Measurements from ENCODE around the gene NOS1AP.

NOS1AP gene

DNA sequence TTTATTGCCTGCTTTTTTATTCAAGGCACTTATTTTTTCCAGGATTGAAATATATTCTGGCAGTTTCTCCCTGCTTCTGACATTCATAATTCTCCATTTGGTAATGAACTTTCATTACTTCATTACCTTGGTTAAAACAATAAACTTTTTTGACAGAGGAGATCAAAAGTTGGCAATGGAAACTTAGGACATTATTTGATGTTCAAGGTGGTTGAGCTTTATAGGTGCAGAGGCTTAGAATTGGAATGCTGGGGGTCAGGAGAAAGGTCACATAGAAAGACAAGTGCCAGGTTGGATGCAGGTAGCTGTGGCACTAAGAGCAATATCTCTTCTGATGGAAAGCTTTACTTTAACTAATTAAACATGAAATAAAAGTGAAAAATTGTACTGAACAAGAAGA is 154.8 kb downstream of the NOS1AP start:
- Histone ChIP-seq H3K9me3 (ENCODE audit: control insufficient read depth, insufficient read depth, low read length) (no peaks in the 10 kb centered on the region), H3K4me1 (ENCODE audit: control insufficient read depth, insufficient read depth, low read length) (peaks cover 4% of the 10 kb centered on the region), H3K36me3 (ENCODE audit: control insufficient read depth, insufficient read depth, low read length) (no peaks in the 10 kb centered on the region), H3K27me3 (ENCODE audit: control insufficient read depth, insufficient read depth, low read length) (no peaks in the 10 kb centered on the region), H3K4me3 (ENCODE audit: low read length) (no peak overlapping the region), H3K27ac (ENCODE audit: low read length) (no peak overlapping the region)
- DNase-seq (ENCODE audit: low read depth, low spot score), result no peak

DNA sequence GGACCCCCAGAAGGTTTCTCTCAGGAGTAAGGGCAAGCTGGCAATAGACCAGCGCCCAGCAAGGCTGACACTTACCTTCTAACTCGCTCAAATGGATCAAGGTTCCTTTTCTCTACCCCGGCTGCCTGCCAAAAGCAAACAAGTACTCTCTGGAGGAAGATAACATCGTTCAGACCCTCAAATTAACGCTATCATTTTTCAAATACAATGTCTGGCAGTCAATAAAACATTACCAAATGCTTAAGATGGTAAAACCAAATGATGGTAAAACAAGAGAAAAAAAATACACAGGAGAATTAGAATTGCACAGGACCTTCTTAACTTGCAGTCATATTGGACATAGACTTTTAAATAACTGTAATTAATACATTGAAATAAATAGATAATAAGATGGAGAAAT is 159.1 kb downstream of the NOS1AP start:
- Histone ChIP-seq H3K9me3 (ENCODE audit: control insufficient read depth, insufficient read depth, low read length) (no peaks in the 10 kb centered on the region), H3K27me3 (ENCODE audit: control insufficient read depth, insufficient read depth, low read length) (no peaks in the 10 kb centered on the region), H3K27ac (ENCODE audit: low read length) (no peak overlapping the region), H3K4me1 (ENCODE audit: control insufficient read depth, insufficient read depth, low read length) (peaks cover 2% of the 10 kb centered on the region; the same call in 1 of the 2 replicates), H3K4me3 (ENCODE audit: low read length) (no peak overlapping the region), H3K36me3 (ENCODE audit: control insufficient read depth, insufficient read depth, low read length) (no peaks in the 10 kb centered on the region)
- no CpG with 5 or more reads among the region's 5 CpGs for WGBS (ENCODE audit: insufficient coverage, insufficient read length)
- DNase-seq (ENCODE audit: low read depth, low spot score), result no peak

DNA sequence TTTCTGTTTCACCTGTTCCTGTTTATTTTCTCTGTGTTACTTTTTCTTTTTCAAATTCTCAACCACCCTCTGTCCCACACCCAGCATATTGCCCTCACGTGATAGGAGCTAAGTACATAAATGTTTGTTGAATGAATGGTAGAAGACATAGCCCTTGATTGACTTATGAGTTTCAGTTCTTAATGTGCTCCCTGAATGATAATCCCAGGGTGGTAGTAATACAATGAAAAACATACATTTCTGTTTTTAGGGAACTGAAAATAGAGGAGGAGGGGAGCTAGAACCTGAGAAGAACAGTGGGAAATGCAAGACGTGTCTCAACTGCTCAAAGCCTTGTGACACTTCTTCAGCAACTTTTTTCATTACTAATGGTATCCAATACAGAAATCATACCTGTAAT is 160.1 kb downstream of the NOS1AP start:
- Histone ChIP-seq H3K27ac (ENCODE audit: low read length) (no peak overlapping the region), H3K9me3 (ENCODE audit: control insufficient read depth, insufficient read depth, low read length) (no peaks in the 10 kb centered on the region), H3K4me3 (ENCODE audit: low read length) (no peak overlapping the region), H3K4me1 (ENCODE audit: control insufficient read depth, insufficient read depth, low read length) (peaks cover 2% of the 10 kb centered on the region; the same call in 1 of the 2 replicates), H3K27me3 (ENCODE audit: control insufficient read depth, insufficient read depth, low read length) (no peaks in the 10 kb centered on the region), H3K36me3 (ENCODE audit: control insufficient read depth, insufficient read depth, low read length) (no peaks in the 10 kb centered on the region)
- no peak for DNase-seq (ENCODE audit: low read depth, low spot score)
- WGBS (ENCODE audit: insufficient coverage, insufficient read length), result no CpG with 5 or more reads among the region's 2 CpGs

DNA sequence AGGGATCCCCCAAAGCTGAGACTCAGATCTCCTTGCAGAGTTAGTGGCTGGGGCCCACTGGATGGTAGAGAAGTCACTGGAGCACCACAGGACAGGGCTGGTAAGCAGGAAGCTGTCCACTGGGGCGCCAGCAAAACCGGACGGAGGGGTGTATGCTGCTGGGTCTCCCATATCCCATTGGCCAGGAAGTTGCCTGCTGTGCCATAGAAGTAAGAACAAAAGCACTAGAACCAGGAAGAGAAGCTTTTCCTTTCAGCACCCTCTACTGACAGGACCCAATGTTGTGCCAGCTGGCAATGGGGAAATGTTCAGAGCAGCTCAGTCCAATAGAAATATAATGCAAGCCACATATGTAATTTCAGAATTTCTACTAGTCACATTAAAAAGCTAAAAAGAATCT is 160.6 kb downstream of the NOS1AP start:
- Histone ChIP-seq H3K9me3 (ENCODE audit: control insufficient read depth, insufficient read depth, low read length) (no peaks in the 10 kb centered on the region), H3K27ac (ENCODE audit: low read length) (no peak overlapping the region), H3K27me3 (ENCODE audit: control insufficient read depth, insufficient read depth, low read length) (no peaks in the 10 kb centered on the region), H3K4me3 (ENCODE audit: low read length) (no peak overlapping the region), H3K36me3 (ENCODE audit: control insufficient read depth, insufficient read depth, low read length) (no peaks in the 10 kb centered on the region), H3K4me1 (ENCODE audit: control insufficient read depth, insufficient read depth, low read length) (peaks cover under 1% of the 10 kb centered on the region; the same call in 1 of the 2 replicates)
- no CpG with 5 or more reads among the region's 3 CpGs for WGBS (ENCODE audit: insufficient coverage, insufficient read length)
- no peak for DNase-seq (ENCODE audit: low read depth, low spot score)

DNA sequence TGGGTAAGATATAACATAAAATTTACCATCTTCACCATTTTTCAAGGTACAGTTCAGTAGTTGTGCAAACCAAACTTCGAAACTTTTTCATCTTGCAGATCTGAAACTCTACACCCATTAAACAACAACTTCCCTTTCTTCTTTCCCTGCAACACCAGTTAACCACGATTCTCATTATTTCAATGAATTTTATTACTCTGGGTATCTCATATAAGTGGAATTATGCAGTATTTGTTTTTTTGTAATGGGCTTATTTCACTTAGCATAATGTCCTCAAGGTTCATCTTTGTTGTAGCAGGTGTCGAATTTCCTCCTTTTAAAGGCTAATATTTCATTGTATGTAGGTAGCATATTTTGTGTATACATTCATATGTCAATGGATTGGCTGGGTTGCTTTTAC is 161.0 kb downstream of the NOS1AP start:
- WGBS (ENCODE audit: insufficient coverage, insufficient read length), result 100% methylated on average over 1 of the region's 3 CpGs
- H3K36me3 ChIP-seq (ENCODE audit: control insufficient read depth, insufficient read depth, low read length), result no peaks in the 10 kb centered on the region
- H3K4me1 ChIP-seq (ENCODE audit: control insufficient read depth, insufficient read depth, low read length), result peaks cover 2% of the 10 kb centered on the region; the same call in 1 of the 2 replicates
- no peak overlapping the region for H3K27ac ChIP-seq (ENCODE audit: low read length)
- DNase-seq (ENCODE audit: low read depth, low spot score), result no peak
- H3K27me3 ChIP-seq (ENCODE audit: control insufficient read depth, insufficient read depth, low read length), result no peaks in the 10 kb centered on the region
- H3K9me3 ChIP-seq (ENCODE audit: control insufficient read depth, insufficient read depth, low read length), result no peaks in the 10 kb centered on the region
- no peak overlapping the region for H3K4me3 ChIP-seq (ENCODE audit: low read length)

DNA sequence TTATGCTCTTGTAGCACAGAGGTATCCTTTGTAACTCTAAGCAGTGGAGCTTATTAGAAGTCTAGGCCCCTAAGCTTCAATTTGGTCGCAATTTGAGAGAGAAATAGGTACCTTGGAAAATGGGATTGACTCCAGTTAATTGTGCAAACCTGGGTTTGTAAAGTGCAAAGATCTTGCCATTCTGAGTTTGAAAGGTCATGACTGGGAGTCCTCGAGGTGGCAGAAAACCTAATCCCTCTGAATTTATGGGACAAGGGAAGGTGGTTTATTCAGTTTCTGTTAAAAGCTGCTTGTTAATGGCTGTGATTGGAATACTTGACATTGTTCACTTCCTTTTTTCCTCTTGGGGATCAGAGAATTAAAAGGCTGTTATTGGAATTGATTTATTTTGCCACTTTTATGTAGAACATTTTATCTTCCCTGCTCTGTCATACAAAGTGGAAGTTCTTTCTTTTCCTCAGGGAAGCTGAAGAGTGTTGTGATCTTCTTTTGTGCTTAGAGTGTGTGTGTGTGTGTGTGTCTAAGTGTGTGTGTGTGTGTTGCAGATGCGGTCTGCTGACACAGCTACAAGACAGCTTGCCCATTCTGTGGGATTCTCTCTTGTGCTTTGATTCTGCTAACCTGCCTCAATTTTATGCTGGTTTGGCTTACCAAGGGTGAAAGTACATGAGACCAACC is 162.7 kb downstream of the NOS1AP start:
- no peak for DNase-seq (ENCODE audit: low read depth, low spot score)
- H3K36me3 ChIP-seq (ENCODE audit: control insufficient read depth, insufficient read depth, low read length), result no peaks in the 10 kb centered on the region
- H3K4me3 ChIP-seq (ENCODE audit: low read length), result no peak overlapping the region
- WGBS (ENCODE audit: insufficient coverage, insufficient read length), result no CpG with 5 or more reads among the region's 3 CpGs
- H3K27me3 ChIP-seq (ENCODE audit: control insufficient read depth, insufficient read depth, low read length), result no peaks in the 10 kb centered on the region
- no peaks in the 10 kb centered on the region for H3K9me3 ChIP-seq (ENCODE audit: control insufficient read depth, insufficient read depth, low read length)
- H3K27ac ChIP-seq (ENCODE audit: low read length), result no peak overlapping the region
- peaks cover 3% of the 10 kb centered on the region; the same call in 1 of the 2 replicates for H3K4me1 ChIP-seq (ENCODE audit: control insufficient read depth, insufficient read depth, low read length)

DNA sequence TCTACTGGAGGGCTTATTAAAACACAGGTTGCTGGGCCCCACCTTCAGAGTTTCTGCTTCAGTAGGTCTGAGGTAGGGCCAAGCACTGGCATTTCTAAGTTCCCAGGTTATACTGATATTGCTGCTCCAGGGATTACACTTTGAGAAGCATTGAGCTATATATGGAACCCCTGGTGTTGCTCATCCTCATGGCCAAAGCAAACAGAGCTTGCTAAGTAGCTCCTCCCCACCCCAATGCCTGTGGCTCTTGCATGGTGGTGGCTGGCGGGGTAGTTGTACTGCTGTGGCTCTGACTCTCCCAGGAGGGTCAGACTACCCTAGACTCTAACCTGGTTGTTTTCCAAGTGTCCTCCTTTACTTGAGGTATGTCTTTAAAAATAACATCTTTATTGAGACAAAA is 163.6 kb downstream of the NOS1AP start:
- peaks cover 3% of the 10 kb centered on the region; the same call in 1 of the 2 replicates for H3K4me1 ChIP-seq (ENCODE audit: control insufficient read depth, insufficient read depth, low read length)
- no peaks in the 10 kb centered on the region for H3K36me3 ChIP-seq (ENCODE audit: control insufficient read depth, insufficient read depth, low read length)
- no peak overlapping the region for H3K4me3 ChIP-seq (ENCODE audit: low read length)
- H3K27ac ChIP-seq (ENCODE audit: low read length), result no peak overlapping the region
- H3K27me3 ChIP-seq (ENCODE audit: control insufficient read depth, insufficient read depth, low read length), result no peaks in the 10 kb centered on the region
- no peak for DNase-seq (ENCODE audit: low read depth, low spot score)
- WGBS (ENCODE audit: insufficient coverage, insufficient read length), result no CpG with 5 or more reads among the region's 1 CpG
- H3K9me3 ChIP-seq (ENCODE audit: control insufficient read depth, insufficient read depth, low read length), result no peaks in the 10 kb centered on the region

DNA sequence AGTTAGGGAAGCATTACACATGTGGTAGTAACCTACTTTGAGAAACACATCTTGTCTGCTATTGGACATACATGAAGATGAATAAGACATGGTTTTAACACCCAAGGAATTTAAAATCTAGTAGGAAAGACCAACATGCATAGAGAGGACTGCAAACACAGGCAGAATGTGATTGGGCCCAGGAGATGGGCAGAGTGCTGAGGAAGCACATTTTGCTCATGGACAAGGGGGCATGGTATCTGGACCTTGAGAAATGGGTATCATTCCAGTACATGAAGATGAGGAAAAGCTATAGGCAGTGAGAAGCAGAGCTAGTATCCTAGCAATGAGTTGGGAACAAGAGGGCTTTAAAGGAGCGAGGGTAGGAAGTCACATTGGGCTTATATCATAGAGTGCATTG is 164.4 kb downstream of the NOS1AP start:
- no peak for DNase-seq (ENCODE audit: low read depth, low spot score)
- H3K27ac ChIP-seq (ENCODE audit: low read length), result no peak overlapping the region
- no peaks in the 10 kb centered on the region for H3K9me3 ChIP-seq (ENCODE audit: control insufficient read depth, insufficient read depth, low read length)
- no peak overlapping the region for H3K4me3 ChIP-seq (ENCODE audit: low read length)
- peaks cover 3% of the 10 kb centered on the region; the same call in 1 of the 2 replicates for H3K4me1 ChIP-seq (ENCODE audit: control insufficient read depth, insufficient read depth, low read length)
- WGBS (ENCODE audit: insufficient coverage, insufficient read length), result no CpG with 5 or more reads among the region's 1 CpG
- no peaks in the 10 kb centered on the region for H3K36me3 ChIP-seq (ENCODE audit: control insufficient read depth, insufficient read depth, low read length)
- H3K27me3 ChIP-seq (ENCODE audit: control insufficient read depth, insufficient read depth, low read length), result no peaks in the 10 kb centered on the region

DNA sequence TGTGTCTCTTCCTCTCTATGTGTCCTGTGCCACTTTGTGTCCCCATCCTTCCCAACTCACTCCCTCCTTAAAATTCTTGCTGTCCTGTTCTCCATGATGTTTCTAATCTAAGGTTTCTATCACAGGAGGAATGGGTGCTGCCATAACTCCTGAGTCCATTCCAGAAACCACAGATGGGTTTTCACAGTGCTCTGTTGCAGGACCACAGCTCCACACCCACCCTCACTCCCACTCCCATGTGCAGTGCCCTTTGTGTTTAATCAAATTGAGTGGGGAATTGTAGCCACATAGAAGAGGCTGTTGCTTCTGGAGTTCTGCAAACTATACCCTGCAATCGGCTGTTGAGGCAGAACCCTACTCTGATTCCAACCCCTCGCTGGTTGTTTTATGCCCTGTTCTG is 165.1 kb downstream of the NOS1AP start:
- H3K27me3 ChIP-seq (ENCODE audit: control insufficient read depth, insufficient read depth, low read length), result no peaks in the 10 kb centered on the region
- no peak overlapping the region for H3K27ac ChIP-seq (ENCODE audit: low read length)
- H3K36me3 ChIP-seq (ENCODE audit: control insufficient read depth, insufficient read depth, low read length), result no peaks in the 10 kb centered on the region
- WGBS (ENCODE audit: insufficient coverage, insufficient read length), result no CpG with 5 or more reads among the region's 2 CpGs
- H3K4me1 ChIP-seq (ENCODE audit: control insufficient read depth, insufficient read depth, low read length), result peaks cover 3% of the 10 kb centered on the region; the same call in 1 of the 2 replicates
- H3K4me3 ChIP-seq (ENCODE audit: low read length), result no peak overlapping the region
- no peaks in the 10 kb centered on the region for H3K9me3 ChIP-seq (ENCODE audit: control insufficient read depth, insufficient read depth, low read length)
- DNase-seq (ENCODE audit: low read depth, low spot score), result no peak

DNA sequence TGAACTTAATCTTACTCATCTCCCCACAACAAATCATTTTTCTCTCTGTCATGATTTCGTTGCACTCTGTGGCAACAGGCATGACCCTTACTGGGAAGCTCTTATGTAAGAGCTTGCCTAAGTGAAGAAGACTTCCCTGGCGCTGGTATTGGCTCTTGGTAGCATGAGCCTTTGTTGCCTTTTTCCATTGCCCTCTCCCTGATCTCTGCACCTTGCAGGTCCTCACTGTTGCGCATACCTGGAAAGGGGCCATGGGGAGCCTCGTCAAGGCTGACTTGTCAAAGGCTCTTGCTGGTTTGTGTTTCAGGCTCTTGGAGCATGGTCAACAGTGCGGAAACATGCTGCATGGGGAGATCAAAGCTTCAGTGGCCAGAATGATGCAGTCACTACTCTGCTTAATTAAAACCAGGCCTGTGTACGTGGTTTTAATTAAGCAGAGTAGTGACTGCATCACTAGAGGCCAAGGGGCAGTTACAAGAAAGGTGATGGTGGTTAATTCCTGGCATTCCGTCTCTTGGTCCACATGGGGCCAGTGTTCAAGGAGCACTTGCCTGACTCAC is 165.8 kb downstream of the NOS1AP start:
- no CpG with 5 or more reads among the region's 7 CpGs for WGBS (ENCODE audit: insufficient coverage, insufficient read length)
- Histone ChIP-seq H3K36me3 (ENCODE audit: control insufficient read depth, insufficient read depth, low read length) (no peaks in the 10 kb centered on the region), H3K27ac (ENCODE audit: low read length) (no peak overlapping the region), H3K27me3 (ENCODE audit: control insufficient read depth, insufficient read depth, low read length) (no peaks in the 10 kb centered on the region), H3K4me1 (ENCODE audit: control insufficient read depth, insufficient read depth, low read length) (peaks cover 3% of the 10 kb centered on the region; the same call in 1 of the 2 replicates), H3K4me3 (ENCODE audit: low read length) (no peak overlapping the region), H3K9me3 (ENCODE audit: control insufficient read depth, insufficient read depth, low read length) (no peaks in the 10 kb centered on the region)
- no peak for DNase-seq (ENCODE audit: low read depth, low spot score)

DNA sequence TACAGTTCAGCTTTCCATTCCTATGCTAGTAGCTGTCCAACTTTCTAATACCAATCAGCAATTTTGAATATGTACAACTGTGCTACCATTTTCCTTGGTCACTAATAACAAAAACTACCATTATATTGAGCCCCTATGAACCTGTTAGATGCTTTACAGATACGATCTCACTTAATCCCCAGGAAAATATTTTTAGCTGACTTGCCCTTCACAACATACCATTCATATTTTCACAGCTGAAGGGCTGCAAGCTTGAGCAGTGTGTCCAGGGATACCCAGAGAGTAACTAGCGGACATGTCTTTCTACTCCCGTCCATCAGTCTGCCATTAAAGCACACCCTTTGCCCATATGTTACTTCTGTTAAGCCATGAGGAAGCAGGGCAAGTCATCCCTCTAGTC is 166.7 kb downstream of the NOS1AP start:
- no peaks in the 10 kb centered on the region for H3K36me3 ChIP-seq (ENCODE audit: control insufficient read depth, insufficient read depth, low read length)
- no CpG with 5 or more reads among the region's 3 CpGs for WGBS (ENCODE audit: insufficient coverage, insufficient read length)

More for the DNA sequence above, 166.7 kb downstream of the NOS1AP start:
- Histone ChIP-seq H3K27me3 (ENCODE audit: control insufficient read depth, insufficient read depth, low read length) (no peaks in the 10 kb centered on the region), H3K27ac (ENCODE audit: low read length) (no peak overlapping the region), H3K9me3 (ENCODE audit: control insufficient read depth, insufficient read depth, low read length) (no peaks in the 10 kb centered on the region), H3K4me1 (ENCODE audit: control insufficient read depth, insufficient read depth, low read length) (peaks cover 3% of the 10 kb centered on the region; the same call in 1 of the 2 replicates), H3K4me3 (ENCODE audit: low read length) (no peak overlapping the region)
- no peak for DNase-seq (ENCODE audit: low read depth, low spot score)

Measured in iPS DF 6.9 (cell line).